Mesodermal cell (in vitro differentiated cells): ENCODE data around the gene RBFOX2.

Source experiments
- H3K27ac ChIP-seq: 2 replicates; pipeline ENCODE4 v1.7.0; 2013; ENCODE audit warnings: mild to moderate bottlenecking, low read depth, low read length, moderate library complexity; ENCODE audit not compliant: severe bottlenecking
- H3K36me3 ChIP-seq: 2 replicates; pipeline ENCODE4 v1.7.1; 2013; ENCODE audit warnings: mild to moderate bottlenecking, low read length, moderate library complexity; ENCODE audit not compliant: control insufficient read depth, insufficient read depth
- H3K4me1 ChIP-seq: one replicate; pipeline ENCODE4 v1.7.1; 2013; ENCODE audit warnings: mild to moderate bottlenecking, low read length; ENCODE audit not compliant: insufficient read depth, control insufficient read depth, poor library complexity, severe bottlenecking
- H3K4me3 ChIP-seq: 2 replicates; pipeline ENCODE4 v1.7.0; 2013; ENCODE audit warnings: low read length, control low read depth, mild to moderate bottlenecking; ENCODE audit not compliant: insufficient read depth, poor library complexity, severe bottlenecking; ENCODE audit errors: extremely low read depth
- H3K9me3 ChIP-seq: 2 replicates; pipeline ENCODE4 v1.7.1; 2013; ENCODE audit warnings: mild to moderate bottlenecking, low read length, moderate library complexity; ENCODE audit not compliant: control insufficient read depth
- WGBS, 2 experiments: methylation state at CpG; one replicate each; pipeline ENCODE4 v1.1.5; 2013; ENCODE audit warnings: missing lambda C conversion rate in 2 of 2; ENCODE audit not compliant: insufficient coverage in 2 of 2; 5-methylcytosine and 5-hydroxymethylcytosine counted together

RBFOX2 gene

DNA sequence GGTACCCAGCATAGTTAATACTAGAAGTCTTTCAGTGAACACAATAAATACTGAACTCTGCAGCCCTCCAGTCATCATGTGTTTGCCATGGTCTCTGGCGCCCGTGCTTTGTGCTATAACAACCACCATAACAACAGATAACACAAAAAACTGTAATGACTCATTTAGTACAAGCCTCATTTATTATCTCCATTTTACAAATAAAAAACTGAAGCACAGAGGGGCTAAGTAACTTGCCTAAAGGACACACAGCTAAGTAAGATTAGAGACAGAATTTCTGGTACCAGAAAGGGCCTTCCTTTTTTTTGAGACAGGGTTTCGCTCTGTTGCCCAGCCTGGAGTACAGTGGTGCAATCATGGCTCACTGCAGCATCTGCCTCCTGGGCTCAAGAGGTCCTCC lies 19.5 kb downstream of the RBFOX2 start:
- whole genome bisulfite sequencing, 2 experiments: 96% methylated on average over 3 of the region's 3 CpGs; no CpG with 5 or more reads in 1 of the 2 experiments
- H3K27ac ChIP-seq: no peak overlapping the region

DNA sequence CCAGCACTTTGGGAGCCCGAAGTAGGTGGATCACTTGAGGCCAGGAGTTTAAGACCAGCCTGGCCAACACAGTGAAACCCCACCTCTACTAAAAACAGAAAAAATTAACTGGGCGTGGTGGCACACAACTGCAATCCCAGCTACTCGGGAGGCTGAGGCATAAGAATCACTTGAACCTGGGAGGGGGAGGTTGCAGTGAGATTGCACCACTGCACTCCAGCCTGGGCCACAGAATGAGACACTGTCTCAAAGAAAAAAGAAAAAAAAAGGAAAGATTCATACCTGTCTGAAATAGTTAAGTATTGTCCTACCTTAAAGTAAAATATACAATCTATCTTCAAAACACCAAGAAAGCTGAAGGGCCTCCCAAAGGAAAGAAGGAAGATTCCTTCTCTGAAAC lies 20.1 kb downstream of the RBFOX2 start:
- no peaks in the 10 kb centered on the region for H3K9me3 ChIP-seq
- WGBS, 2 experiments: 100% methylated on average over 2 of the region's 3 CpGs
- H3K27ac ChIP-seq: no peak overlapping the region
- no peak overlapping the region for H3K4me3 ChIP-seq
- H3K36me3 ChIP-seq: peaks cover 4% of the 10 kb centered on the region
- H3K4me1 ChIP-seq: peaks cover 4% of the 10 kb centered on the region

More for the DNA sequence above, 19.5 kb downstream of the RBFOX2 start:
- no peak overlapping the region for H3K4me3 ChIP-seq
- no peaks in the 10 kb centered on the region for H3K9me3 ChIP-seq
- H3K4me1 ChIP-seq: peaks cover 4% of the 10 kb centered on the region
- peaks cover 4% of the 10 kb centered on the region for H3K36me3 ChIP-seq

DNA sequence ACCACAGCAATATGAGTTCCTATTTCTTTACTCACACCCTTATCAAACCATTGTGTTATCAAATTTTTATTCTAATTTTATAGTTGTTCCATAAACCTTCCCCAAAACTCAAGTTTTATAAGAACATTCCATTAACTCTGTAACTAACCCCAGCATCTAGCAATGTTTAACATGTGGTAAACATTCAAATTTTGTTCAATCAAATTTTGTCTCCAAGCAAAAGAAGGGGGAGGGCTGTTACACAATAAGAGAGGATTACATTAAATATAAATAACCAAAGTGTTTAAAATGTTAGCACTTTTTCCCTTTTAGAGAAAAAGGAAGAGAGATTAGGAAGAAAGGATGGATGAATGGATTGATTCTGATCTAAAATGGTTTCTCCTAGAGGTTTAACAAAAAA lies 20.5 kb downstream of the RBFOX2 start:
- Histone ChIP-seq H3K36me3 (peaks cover 4% of the 10 kb centered on the region), H3K27ac (no peak overlapping the region), H3K4me3 (no peak overlapping the region), H3K4me1 (peaks cover 4% of the 10 kb centered on the region), H3K9me3 (no peaks in the 10 kb centered on the region)

DNA sequence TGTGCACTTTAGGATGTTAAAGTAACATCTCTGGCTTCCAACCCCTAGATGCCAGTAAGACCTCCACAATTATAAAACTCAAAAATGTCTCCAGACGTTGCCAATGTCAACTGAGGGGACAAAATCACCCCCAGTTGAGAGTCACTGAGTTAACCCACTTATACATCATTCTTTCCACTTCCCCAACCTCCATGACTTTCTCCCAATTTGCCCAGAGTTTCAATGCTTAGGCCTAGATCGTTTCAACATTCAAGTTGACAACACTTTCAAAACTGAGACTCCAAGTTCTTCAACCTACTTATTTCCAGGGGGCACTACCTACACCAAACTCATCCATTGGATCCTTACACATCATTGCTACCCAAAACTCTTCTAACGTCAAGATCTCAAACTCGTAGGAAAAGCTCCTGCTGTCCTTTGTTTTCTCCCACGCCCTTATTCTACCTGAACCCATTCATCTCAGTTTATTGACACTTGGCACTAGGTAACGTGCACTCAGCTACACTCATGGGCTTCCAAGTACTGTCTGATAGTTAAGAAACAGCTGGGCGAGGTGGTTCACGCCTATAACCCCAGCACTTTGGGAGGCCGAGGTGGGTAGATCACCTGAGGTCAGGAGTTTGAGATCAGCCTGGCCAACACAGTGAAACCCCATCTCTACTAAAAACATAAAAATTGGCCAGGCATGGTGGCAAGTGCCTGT lies 24.5 kb downstream of the RBFOX2 start:
- Histone ChIP-seq H3K9me3 (no peaks in the 10 kb centered on the region), H3K4me1 (peaks cover 3% of the 10 kb centered on the region), H3K27ac (no peak overlapping the region), H3K36me3 (peaks cover 4% of the 10 kb centered on the region), H3K4me3 (no peak overlapping the region)
- 96 to 98% methylated on average over 6 to 9 of the region's 9 CpGs for WGBS, 2 experiments

DNA sequence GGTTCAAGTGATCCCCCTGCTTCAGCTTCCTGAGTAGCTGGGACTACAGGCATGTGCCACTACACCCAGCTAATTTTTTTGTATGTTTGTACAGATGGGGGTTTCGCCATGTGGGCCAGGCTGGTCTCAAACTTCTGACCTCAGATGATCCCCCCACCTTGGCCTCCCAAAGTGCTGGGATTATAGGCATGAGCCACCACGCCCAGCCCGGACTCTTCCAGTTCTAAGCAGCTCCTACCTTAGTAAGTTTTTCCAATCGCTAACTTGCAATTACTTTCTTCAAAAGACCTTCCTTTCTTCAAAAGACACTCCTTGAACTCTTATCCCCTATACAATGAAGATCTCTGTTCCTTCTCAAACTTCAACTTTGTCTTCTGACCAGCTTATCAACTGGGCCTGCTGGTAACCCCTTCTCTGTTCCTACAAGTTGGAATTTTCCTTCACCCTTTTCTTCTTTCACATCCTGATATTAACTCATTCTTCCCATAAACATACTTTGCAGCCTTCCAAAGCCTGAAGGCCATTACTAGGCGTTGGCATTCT lies 25.8 kb downstream of the RBFOX2 start:
- 94% methylated on average over 4 to 5 of the region's 5 CpGs for WGBS, 2 experiments
- Histone ChIP-seq H3K36me3 (peaks cover 4% of the 10 kb centered on the region), H3K4me3 (no peak overlapping the region), H3K9me3 (no peaks in the 10 kb centered on the region), H3K27ac (no peak overlapping the region), H3K4me1 (peaks cover under 1% of the 10 kb centered on the region)

DNA sequence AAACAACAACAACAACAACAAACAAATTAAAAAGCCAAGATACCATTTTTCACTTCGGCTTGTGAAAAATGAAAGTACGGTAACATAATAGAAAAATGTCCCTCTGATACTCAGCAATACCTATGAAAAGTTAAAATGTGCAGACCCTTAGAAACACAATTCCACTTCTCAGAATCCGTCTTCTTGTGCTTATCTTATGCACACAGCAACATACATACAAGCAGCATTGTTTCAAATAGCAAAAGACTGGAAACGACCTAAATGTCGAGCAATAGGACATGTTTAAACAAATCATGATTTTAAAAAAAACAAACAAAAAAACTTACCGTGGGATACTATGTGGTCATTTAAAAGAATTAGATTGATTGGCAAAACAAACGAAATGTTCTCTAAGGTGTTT lies 26.5 kb downstream of the RBFOX2 start:
- Histone ChIP-seq H3K4me1 (peaks cover 7% of the 10 kb centered on the region), H3K9me3 (no peaks in the 10 kb centered on the region), H3K27ac (no peak overlapping the region), H3K36me3 (peaks cover 4% of the 10 kb centered on the region), H3K4me3 (no peak overlapping the region)
- 97 to 100% methylated on average over 2 to 5 of the region's 7 CpGs for WGBS, 2 experiments

DNA sequence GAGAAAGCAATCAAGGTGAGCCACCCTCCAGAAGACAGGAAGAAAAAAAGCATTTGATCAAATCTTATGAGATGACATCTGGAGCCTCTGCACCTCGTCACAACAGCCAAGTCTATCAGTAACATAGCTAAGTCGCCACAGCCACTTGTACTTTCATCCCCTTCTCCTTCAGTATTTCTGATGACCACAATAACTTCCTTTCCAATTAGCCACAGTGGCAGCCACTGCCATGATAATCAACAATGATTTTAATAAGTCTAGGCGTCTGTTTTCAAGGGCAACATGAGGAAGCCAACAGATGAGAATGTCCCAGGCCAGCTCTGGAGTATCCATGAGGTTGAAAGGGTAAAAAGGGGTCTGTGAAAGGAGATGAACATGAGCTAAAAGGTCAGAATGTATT lies 29.9 kb downstream of the RBFOX2 start:
- 100% methylated on average over 3 of the region's 3 CpGs for WGBS, 2 experiments
- H3K9me3 ChIP-seq: no peaks in the 10 kb centered on the region
- H3K36me3 ChIP-seq: peaks cover 8% of the 10 kb centered on the region
- peaks cover 22% of the 10 kb centered on the region for H3K4me1 ChIP-seq
- no peak overlapping the region for H3K27ac ChIP-seq
- no peak overlapping the region for H3K4me3 ChIP-seq

DNA sequence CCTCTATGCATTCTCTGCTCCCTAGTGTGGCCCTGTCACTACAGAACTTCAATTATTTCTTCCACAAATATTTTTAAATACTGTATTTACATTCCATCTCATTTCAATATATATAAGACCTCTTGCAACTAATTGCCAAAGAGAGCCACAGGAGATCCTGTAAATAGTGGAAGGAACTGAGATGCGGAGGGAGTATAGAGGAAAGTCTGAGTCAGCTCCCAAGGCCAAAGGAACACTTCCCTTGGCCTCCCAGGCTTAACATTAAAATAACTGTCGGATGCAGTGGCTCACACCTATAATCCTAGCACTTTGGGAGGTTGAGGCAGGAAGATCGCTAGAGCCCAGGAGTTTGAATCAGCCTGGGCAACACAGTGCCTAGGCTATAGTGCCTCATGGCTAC lies 31.2 kb downstream of the RBFOX2 start:
- peaks cover 22% of the 10 kb centered on the region for H3K4me1 ChIP-seq
- no peak overlapping the region for H3K4me3 ChIP-seq
- H3K27ac ChIP-seq: no peak overlapping the region
- 88 to 90% methylated on average over 2 of the region's 3 CpGs for WGBS, 2 experiments
- H3K36me3 ChIP-seq: peaks cover 16% of the 10 kb centered on the region
- H3K9me3 ChIP-seq: peaks cover 4% of the 10 kb centered on the region

DNA sequence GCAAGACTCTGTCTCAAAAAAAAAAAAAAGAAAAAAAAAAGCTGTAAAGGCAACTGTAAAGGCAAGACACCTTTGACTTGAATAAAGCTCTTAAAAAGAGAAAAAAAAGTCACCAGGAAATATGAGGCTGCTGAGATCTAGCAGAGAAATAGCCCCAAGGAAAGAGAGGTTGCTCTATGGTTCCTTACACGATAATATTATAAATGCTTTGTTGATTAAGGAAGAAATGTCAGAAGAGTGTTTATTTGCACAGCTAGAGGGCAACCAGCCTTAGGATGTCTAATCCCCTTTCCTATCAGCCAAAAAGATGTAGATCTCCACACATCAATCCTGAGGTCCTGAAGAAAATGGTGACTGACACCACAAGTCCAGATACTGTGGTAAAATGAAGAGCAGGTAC lies 32.0 kb downstream of the RBFOX2 start:
- Histone ChIP-seq H3K27ac (peak overlapping the region; percentile 93), H3K4me3 (no peak overlapping the region), H3K4me1 (peaks cover 22% of the 10 kb centered on the region), H3K9me3 (peaks cover 4% of the 10 kb centered on the region), H3K36me3 (peaks cover 22% of the 10 kb centered on the region)
- 80 to 100% methylated on average over 1 of the region's 1 CpG for WGBS, 2 experiments

DNA sequence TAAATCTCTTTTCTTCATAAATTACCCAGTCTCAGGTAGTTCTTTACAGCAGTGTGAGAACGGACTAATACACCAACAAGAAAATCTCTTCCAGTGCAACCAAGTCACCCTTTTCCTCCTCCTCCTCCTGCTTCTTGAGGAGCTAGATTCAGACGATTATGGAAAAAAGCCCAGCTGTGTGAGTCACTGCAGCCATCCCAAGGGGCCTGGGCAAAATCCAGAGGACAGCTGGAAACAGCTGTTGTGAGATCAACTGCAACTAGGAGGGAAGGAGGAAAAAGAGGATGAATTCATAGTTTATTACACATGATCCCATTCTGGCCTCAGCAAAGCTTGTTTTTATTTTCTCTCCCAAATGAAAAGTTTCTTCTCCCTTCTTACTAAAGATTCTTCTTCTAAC lies 32.9 kb downstream of the RBFOX2 start:
- peaks cover 4% of the 10 kb centered on the region for H3K9me3 ChIP-seq
- peaks cover 22% of the 10 kb centered on the region for H3K4me1 ChIP-seq
- WGBS, 2 experiments: 44% methylated on average over 2 of the region's 2 CpGs; no CpG with 5 or more reads in 1 of the 2 experiments
- H3K27ac ChIP-seq: peak overlapping the region; percentile 93
- peaks cover 26% of the 10 kb centered on the region for H3K36me3 ChIP-seq
- no peak overlapping the region for H3K4me3 ChIP-seq

DNA sequence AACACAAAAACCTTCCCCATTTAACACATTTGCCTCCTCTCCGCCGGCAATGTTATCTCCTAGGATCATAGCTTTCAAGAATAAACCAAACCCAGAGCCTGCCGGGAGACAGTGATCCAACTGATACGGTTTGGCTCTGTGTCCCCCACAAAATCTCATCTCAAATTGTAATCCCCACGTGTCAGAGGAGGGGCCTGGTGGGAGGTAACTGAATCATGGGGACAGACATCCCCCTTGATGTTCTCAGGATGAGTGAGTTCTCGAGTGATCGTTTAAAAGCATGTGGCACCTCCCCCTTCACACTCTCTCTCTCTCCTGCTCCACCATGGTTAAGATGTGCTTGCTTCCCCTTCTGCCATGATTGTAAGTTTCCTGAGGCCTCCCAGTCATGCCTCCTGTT lies 33.3 kb downstream of the RBFOX2 start:
- 82 to 86% methylated on average over 3 of the region's 7 CpGs for WGBS, 2 experiments
- peaks cover 4% of the 10 kb centered on the region for H3K9me3 ChIP-seq
- peaks cover 29% of the 10 kb centered on the region for H3K36me3 ChIP-seq
- H3K4me3 ChIP-seq: no peak overlapping the region
- peaks cover 22% of the 10 kb centered on the region for H3K4me1 ChIP-seq
- peak overlapping the region; percentile 93 for H3K27ac ChIP-seq
